SU-DHL-6 (cell line): ENCODE data around the gene POU6F2.

ENCODE experiments used
- EZH2phosphoT487 ChIP-seq: fragments of 200-600 bp; sonication (generic), shearing (Covaris generic); conservative IDR thresholded peaks from 2 replicates; pipeline ENCODE4 v1.6.1; 2018; ENCODE audit warnings: mild to moderate bottlenecking, antibody characterized with exemption, low read length, moderate library complexity, mixed read lengths
- TF ChIP-seq, protein P1 (sequence below): fragments of 200-600 bp; sonication (generic); IDR thresholded peaks from one replicate; pipeline ENCODE4 v1.5.1; 2017; ENCODE audit warnings: antibody characterized with exemption, mild to moderate bottlenecking, low read length, moderate library complexity; ENCODE audit not compliant: insufficient read depth, poor library complexity, severe bottlenecking

DNA sequence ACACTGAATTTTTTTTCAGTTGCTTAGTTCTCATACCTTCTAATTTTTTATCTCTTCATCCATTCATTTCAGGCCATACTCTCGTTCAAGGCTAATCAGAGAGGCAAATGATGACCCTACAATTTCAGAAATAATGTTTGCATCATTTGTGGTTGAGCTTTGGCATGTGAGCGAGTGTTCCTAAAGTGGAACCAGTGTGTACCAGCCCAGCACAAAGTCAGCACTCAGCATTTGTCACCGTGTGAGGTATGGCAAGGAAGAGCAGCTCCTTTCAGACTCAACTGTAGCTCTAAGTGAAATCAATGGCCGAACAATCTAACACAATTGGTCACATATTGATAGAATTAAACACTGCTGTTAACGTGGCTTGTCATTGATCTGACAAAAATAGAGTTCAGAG, 154.6 kb downstream of the POU6F2 start:
- TF ChIP-seq, protein P1, sequence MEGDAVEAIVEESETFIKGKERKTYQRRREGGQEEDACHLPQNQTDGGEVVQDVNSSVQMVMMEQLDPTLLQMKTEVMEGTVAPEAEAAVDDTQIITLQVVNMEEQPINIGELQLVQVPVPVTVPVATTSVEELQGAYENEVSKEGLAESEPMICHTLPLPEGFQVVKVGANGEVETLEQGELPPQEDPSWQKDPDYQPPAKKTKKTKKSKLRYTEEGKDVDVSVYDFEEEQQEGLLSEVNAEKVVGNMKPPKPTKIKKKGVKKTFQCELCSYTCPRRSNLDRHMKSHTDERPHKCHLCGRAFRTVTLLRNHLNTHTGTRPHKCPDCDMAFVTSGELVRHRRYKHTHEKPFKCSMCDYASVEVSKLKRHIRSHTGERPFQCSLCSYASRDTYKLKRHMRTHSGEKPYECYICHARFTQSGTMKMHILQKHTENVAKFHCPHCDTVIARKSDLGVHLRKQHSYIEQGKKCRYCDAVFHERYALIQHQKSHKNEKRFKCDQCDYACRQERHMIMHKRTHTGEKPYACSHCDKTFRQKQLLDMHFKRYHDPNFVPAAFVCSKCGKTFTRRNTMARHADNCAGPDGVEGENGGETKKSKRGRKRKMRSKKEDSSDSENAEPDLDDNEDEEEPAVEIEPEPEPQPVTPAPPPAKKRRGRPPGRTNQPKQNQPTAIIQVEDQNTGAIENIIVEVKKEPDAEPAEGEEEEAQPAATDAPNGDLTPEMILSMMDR = no peak
- TF ChIP-seq EZH2phosphoT487 = no peak
